Retinal pigment epithelial cell (primary cell): ENCODE data around the gene BEND6.

Source experiments
- DNase-seq: peaks from one replicate; pipeline ENCODE4 v3.0.0-alpha.2; 2010; ENCODE audit warnings: low read depth
- H3K4me3 ChIP-seq: 2 replicates; pipeline ENCODE4 v1.5.1; 2011; ENCODE audit warnings: mild to moderate bottlenecking, low read length, control low read depth, moderate library complexity
- CTCF ChIP-seq: conservative IDR thresholded peaks from 2 replicates; pipeline ENCODE4 v1.5.1; 2011; ENCODE audit warnings: low read depth, low read length, control low read depth, inconsistent platforms

Gene BEND6

GRCh38 chr6:56930846-56931245, 24.1 kb upstream of the BEND6 start:
- TF ChIP-seq CTCF: no peak
- H3K4me3 ChIP-seq: no peak overlapping the region
- no peak for DNase-seq

GRCh38 chr6:56932910-56933477, 21.9 kb upstream of the BEND6 start:
- H3K4me3 ChIP-seq: no peak overlapping the region
- no peak for TF ChIP-seq CTCF
- DNase-seq: no peak

- DNase-seq: no peak
Measured at GRCh38 chr6:56933650-56934049, 21.3 kb upstream of the BEND6 start.

GRCh38 chr6:56934876-56935275, 20.0 kb upstream of the BEND6 start:
- no peak for DNase-seq
- H3K4me3 ChIP-seq: no peak overlapping the region
- no peak for TF ChIP-seq CTCF

More at GRCh38 chr6:56933650-56934049, 21.3 kb upstream of the BEND6 start:
- no peak overlapping the region for H3K4me3 ChIP-seq
- TF ChIP-seq CTCF: no peak

- H3K4me3 ChIP-seq: no peak overlapping the region
- no peak for TF ChIP-seq CTCF
- no peak for DNase-seq
Measured at GRCh38 chr6:56936466-56936865, 18.4 kb upstream of the BEND6 start.

- TF ChIP-seq CTCF: no peak
- no peak for DNase-seq
- H3K4me3 ChIP-seq: no peak overlapping the region
Measured at GRCh38 chr6:56938649-56939191, 16.2 kb upstream of the BEND6 start.

- TF ChIP-seq CTCF: no peak
Measured at GRCh38 chr6:56940463-56940862, 14.4 kb upstream of the BEND6 start.

More at GRCh38 chr6:56940463-56940862, 14.4 kb upstream of the BEND6 start:
- no peak overlapping the region for H3K4me3 ChIP-seq
- no peak for DNase-seq
